Neural cell (in vitro differentiated cells): Measurements from ENCODE around the gene ANKRD37. TPM values are rescaled to one million over a fixed set of nuclear protein-coding genes. Genes with fewer than 3 reads are reported as not detected.

Experiments used
- H2AFZ ChIP-seq: fragments of 200-600, 300-800 bp; sonication (generic), shearing (Covaris generic); 2 replicates; pipeline ENCODE4 v1.6.0; 2014; ENCODE audit warnings: low read depth, mild to moderate bottlenecking, antibody characterized with exemption, low read length, moderate library complexity
- H3F3A ChIP-seq: fragments of 200-600 bp; shearing (Covaris generic); 2 replicates; pipeline ENCODE4 v1.6.1; 2016; ENCODE audit warnings: mild to moderate bottlenecking, moderate library complexity, mixed read lengths, antibody characterized with exemption, low read length; ENCODE audit not compliant: insufficient read depth, poor library complexity, severe bottlenecking
- H3K27ac ChIP-seq: fragments of 200-600, 300-800 bp; sonication (generic), shearing (Covaris generic); 2 replicates; pipeline ENCODE4 v1.5.1; 2014; ENCODE audit warnings: mild to moderate bottlenecking, low read length, moderate library complexity
- H3K27me3 ChIP-seq: fragments of 300-800, 200-600 bp; sonication (generic), shearing (Covaris generic); 2 replicates; pipeline ENCODE4 v1.6.0; 2014; ENCODE audit warnings: mild to moderate bottlenecking, low read depth, low read length, moderate library complexity; ENCODE audit not compliant: insufficient read depth
- H3K36me3 ChIP-seq: fragments of 300-800, 200-600 bp; sonication (generic), shearing (Covaris generic); 2 replicates; pipeline ENCODE4 v1.5.1; 2014; ENCODE audit warnings: mild to moderate bottlenecking, antibody characterized with exemption, low read length, moderate library complexity; ENCODE audit not compliant: insufficient read depth
- H3K4me2 ChIP-seq: fragments of 300-800, 200-600 bp; sonication (generic), shearing (Covaris generic); 2 replicates; pipeline ENCODE4 v1.6.0; 2014; ENCODE audit warnings: mild to moderate bottlenecking, low read length
- H3K4me3 ChIP-seq: fragments of 300-800, 200-600 bp; sonication (generic), shearing (Covaris generic); 2 replicates; pipeline ENCODE4 v1.5.1; 2014; ENCODE audit warnings: mild to moderate bottlenecking, low read length, moderate library complexity
- H3K79me2 ChIP-seq: fragments of 200-600 bp; shearing (Covaris generic); replicated peaks from 2 replicates; pipeline ENCODE4 v1.6.0; 2014; ENCODE audit warnings: mild to moderate bottlenecking, low read length, moderate library complexity; ENCODE audit not compliant: insufficient read depth
- H3K9ac ChIP-seq: fragments of 300-800, 200-600 bp; sonication (generic), shearing (Covaris generic); 2 replicates; pipeline ENCODE4 v1.6.1; 2016; ENCODE audit warnings: mild to moderate bottlenecking, low read length, mixed read lengths
- H3K9me2 ChIP-seq: fragments of 200-600 bp; shearing (Covaris generic); 2 replicates; pipeline ENCODE4 v1.6.1; 2016; ENCODE audit warnings: mild to moderate bottlenecking, low read length, mixed read lengths; ENCODE audit not compliant: insufficient read depth
- H3K9me3 ChIP-seq: fragments of 200-600, 300-800 bp; sonication (generic), shearing (Covaris generic); 2 replicates; pipeline ENCODE4 v1.6.1; 2016; ENCODE audit warnings: mild to moderate bottlenecking, mixed run types, low read length, moderate library complexity, mixed read lengths
- H4K20me1 ChIP-seq: fragments of 200-600 bp; shearing (Covaris generic); 2 replicates; pipeline ENCODE4 v1.6.1; 2016; ENCODE audit warnings: mild to moderate bottlenecking, mixed run types; ENCODE audit not compliant: insufficient read depth
- EP300 ChIP-seq: fragments of 450-650 bp; conservative IDR thresholded peaks from 2 replicates; pipeline ENCODE4 v1.6.1; 2014; ENCODE audit warnings: antibody characterized with exemption, mild to moderate bottlenecking, moderate library complexity; ENCODE audit not compliant: poor library complexity, severe bottlenecking
- EZH2 ChIP-seq: fragments of 200-600, 300-800 bp; shearing (Covaris generic), sonication (generic); IDR thresholded peaks from 2 replicates; pipeline ENCODE4 v1.6.1; 2014; ENCODE audit warnings: antibody characterized with exemption, low read length, borderline replicate concordance, mild to moderate bottlenecking; ENCODE audit not compliant: insufficient read depth, poor library complexity, severe bottlenecking
- MXI1 ChIP-seq: fragments of 450-650 bp; conservative IDR thresholded peaks from 2 replicates; pipeline ENCODE4 v1.6.1; 2014; ENCODE audit warnings: antibody characterized with exemption, mild to moderate bottlenecking; ENCODE audit not compliant: poor library complexity, severe bottlenecking
- POLR2AphosphoS5 ChIP-seq: IDR thresholded peaks from 2 replicates; pipeline ENCODE4 v1.6.1; 2012
- RAD21 ChIP-seq: fragments of 450-650 bp; conservative IDR thresholded peaks from 2 replicates; pipeline ENCODE4 v1.6.1; 2014; ENCODE audit warnings: antibody characterized with exemption, mild to moderate bottlenecking, moderate library complexity
- SMC3 ChIP-seq: fragments of 450-650 bp; conservative IDR thresholded peaks from 2 replicates; pipeline ENCODE4 v1.6.1; 2014; ENCODE audit warnings: antibody characterized with exemption, mild to moderate bottlenecking, moderate library complexity; ENCODE audit not compliant: poor library complexity
- TAF1 ChIP-seq: IDR thresholded peaks from 2 replicates; pipeline ENCODE4 v1.6.1; 2012; ENCODE audit warnings: low read depth
- polyA plus RNA-seq: library from polyadenylated mRNA; depleted of rRNA; stranded (reverse); fragments of >200 nt; gene quantifications from 2 replicates; pipeline ENCODE4 v1.2.3, GENCODE V29; 2014
- TF ChIP-seq, protein P1 (sequence below): fragments of 450-650 bp; IDR thresholded peaks from 2 replicates; pipeline ENCODE4 v1.5.1; 2014; ENCODE audit warnings: antibody characterized with exemption, mild to moderate bottlenecking, moderate library complexity; ENCODE audit not compliant: poor library complexity, severe bottlenecking
- TF ChIP-seq, protein P2 (sequence below): IDR thresholded peaks from 2 replicates; pipeline ENCODE4 v1.6.1; 2012; ENCODE audit warnings: borderline replicate concordance

The ANKRD37 gene
- polyA plus RNA-seq, 1 donor from 2014 or later, result 2.6 TPM

DNA sequence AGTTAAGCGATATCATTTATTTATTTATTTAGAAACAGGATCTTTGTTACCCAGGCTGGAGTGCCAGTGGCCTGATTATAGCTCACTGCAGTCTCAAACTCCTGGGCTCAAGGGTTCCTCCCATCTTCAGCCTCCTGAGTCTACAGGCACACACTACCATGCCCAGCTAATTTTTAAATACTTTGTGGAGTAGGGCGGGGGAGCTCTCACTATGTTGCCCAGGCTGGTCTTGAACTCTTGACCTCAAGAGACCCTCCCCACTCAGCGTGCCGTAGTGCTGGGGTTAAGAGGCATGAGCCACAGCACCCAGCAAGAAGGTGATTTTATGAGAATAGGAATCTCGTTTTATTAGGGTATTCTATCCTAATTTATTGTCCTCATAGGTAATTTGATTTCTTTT lies 33.0 kb downstream of the ANKRD37 start:
- Histone ChIP-seq H3K9me2 (no peaks in the 10 kb centered on the region), H3F3A (no peaks in the 10 kb centered on the region), H3K4me3 (no peak overlapping the region), H3K27ac (no peak overlapping the region), H3K4me2 (no peak overlapping the region), H3K9me3 (no peaks in the 10 kb centered on the region), H3K36me3 (no peaks in the 10 kb centered on the region), H4K20me1 (no peaks in the 10 kb centered on the region), H3K79me2 (peaks cover 10% of the 10 kb centered on the region), H2AFZ (no peak overlapping the region), H3K9ac (no peak overlapping the region), H3K27me3 (no peaks in the 10 kb centered on the region)
- TF ChIP-seq RAD21 (no peak), POLR2AphosphoS5 (no peak), SMC3 (no peak), TAF1 (no peak), MXI1 (no peak), EP300 (no peak), EZH2 (no peak)
- TF ChIP-seq, protein P1, sequence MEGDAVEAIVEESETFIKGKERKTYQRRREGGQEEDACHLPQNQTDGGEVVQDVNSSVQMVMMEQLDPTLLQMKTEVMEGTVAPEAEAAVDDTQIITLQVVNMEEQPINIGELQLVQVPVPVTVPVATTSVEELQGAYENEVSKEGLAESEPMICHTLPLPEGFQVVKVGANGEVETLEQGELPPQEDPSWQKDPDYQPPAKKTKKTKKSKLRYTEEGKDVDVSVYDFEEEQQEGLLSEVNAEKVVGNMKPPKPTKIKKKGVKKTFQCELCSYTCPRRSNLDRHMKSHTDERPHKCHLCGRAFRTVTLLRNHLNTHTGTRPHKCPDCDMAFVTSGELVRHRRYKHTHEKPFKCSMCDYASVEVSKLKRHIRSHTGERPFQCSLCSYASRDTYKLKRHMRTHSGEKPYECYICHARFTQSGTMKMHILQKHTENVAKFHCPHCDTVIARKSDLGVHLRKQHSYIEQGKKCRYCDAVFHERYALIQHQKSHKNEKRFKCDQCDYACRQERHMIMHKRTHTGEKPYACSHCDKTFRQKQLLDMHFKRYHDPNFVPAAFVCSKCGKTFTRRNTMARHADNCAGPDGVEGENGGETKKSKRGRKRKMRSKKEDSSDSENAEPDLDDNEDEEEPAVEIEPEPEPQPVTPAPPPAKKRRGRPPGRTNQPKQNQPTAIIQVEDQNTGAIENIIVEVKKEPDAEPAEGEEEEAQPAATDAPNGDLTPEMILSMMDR, result no peak
- TF ChIP-seq, protein P2, sequence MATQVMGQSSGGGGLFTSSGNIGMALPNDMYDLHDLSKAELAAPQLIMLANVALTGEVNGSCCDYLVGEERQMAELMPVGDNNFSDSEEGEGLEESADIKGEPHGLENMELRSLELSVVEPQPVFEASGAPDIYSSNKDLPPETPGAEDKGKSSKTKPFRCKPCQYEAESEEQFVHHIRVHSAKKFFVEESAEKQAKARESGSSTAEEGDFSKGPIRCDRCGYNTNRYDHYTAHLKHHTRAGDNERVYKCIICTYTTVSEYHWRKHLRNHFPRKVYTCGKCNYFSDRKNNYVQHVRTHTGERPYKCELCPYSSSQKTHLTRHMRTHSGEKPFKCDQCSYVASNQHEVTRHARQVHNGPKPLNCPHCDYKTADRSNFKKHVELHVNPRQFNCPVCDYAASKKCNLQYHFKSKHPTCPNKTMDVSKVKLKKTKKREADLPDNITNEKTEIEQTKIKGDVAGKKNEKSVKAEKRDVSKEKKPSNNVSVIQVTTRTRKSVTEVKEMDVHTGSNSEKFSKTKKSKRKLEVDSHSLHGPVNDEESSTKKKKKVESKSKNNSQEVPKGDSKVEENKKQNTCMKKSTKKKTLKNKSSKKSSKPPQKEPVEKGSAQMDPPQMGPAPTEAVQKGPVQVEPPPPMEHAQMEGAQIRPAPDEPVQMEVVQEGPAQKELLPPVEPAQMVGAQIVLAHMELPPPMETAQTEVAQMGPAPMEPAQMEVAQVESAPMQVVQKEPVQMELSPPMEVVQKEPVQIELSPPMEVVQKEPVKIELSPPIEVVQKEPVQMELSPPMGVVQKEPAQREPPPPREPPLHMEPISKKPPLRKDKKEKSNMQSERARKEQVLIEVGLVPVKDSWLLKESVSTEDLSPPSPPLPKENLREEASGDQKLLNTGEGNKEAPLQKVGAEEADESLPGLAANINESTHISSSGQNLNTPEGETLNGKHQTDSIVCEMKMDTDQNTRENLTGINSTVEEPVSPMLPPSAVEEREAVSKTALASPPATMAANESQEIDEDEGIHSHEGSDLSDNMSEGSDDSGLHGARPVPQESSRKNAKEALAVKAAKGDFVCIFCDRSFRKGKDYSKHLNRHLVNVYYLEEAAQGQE, result no peak

DNA sequence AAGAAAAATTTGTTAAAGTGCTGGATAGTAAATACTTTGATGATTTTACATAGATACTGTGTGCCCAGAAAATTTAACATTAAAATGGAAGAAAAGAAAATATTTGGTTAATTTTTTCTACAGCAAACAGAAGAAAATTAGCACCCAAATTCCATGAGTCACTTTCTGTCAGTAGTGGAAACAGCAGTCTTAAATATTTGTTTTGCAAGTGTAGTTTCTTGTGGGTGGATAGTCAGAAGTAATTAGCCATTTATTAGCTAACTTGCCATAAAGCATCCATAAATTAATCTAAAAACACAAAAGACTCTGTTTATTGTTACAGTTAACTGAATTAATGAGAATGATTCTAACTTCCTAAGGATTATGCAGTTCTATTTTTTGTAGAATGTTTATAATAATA lies 38.8 kb downstream of the ANKRD37 start:
- H3K4me3 ChIP-seq, result no peak overlapping the region
- H4K20me1 ChIP-seq, result no peaks in the 10 kb centered on the region
- H3K9me2 ChIP-seq, result no peaks in the 10 kb centered on the region
- no peak overlapping the region for H3K27ac ChIP-seq
- no peaks in the 10 kb centered on the region for H3F3A ChIP-seq
- no peaks in the 10 kb centered on the region for H3K27me3 ChIP-seq
- no peak overlapping the region for H3K9ac ChIP-seq
- H2AFZ ChIP-seq, result no peak overlapping the region
- no peaks in the 10 kb centered on the region for H3K36me3 ChIP-seq
- no peaks in the 10 kb centered on the region for H3K9me3 ChIP-seq
- no peaks in the 10 kb centered on the region for H3K79me2 ChIP-seq
- no peak overlapping the region for H3K4me2 ChIP-seq
- TF ChIP-seq, protein P2, result no peak
